Measurements from ENCODE around the gene KIFC3.
A peak's percentile ranks its signal among the peaks of the same experiment; 100 is the strongest.
"Not testable (repeated sequence)": the region's sequence is repeated elsewhere in the genome, so short reads cannot be mapped to it uniquely, and the experiment has no call there.

Gene KIFC3

DNA sequence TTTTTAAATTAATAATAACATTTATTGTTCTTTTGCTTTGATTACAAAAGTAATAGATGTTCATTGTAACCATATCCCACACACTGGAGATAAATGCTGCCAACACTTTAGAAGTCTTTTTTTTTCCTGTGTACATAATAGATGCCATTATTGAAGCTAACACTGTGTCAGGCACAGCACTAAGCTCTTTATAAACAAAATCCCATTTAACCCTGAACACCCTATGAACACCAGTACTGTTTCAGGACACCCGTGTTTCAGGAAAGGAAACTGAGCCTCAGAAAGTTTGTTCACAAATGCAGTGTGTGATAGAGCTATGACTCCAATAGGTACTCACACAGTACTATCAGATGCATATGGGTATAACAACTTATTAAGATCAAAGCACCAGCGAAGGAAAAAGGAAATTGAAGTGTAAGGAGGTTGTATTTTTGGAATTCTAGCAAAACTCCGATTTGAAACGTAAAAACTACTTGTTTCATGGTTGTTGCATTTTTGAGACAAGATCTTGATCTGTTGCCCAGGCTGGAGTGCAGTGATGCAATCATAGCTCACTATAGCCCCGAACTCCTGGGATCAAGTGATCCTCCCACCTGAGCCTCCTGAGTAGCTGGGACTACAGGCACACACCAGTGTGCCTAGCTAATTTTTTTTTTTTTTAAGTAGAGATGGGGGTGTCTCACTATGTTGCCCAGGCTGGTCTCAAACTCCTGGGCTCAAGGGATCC, 2.0 kb upstream of the KIFC3 start:
- DNase-seq: no peak

GRCh38 chr16:57803134-57803990, 1.1 kb upstream of the KIFC3 start:
- no peak for DNase-seq

DNA sequence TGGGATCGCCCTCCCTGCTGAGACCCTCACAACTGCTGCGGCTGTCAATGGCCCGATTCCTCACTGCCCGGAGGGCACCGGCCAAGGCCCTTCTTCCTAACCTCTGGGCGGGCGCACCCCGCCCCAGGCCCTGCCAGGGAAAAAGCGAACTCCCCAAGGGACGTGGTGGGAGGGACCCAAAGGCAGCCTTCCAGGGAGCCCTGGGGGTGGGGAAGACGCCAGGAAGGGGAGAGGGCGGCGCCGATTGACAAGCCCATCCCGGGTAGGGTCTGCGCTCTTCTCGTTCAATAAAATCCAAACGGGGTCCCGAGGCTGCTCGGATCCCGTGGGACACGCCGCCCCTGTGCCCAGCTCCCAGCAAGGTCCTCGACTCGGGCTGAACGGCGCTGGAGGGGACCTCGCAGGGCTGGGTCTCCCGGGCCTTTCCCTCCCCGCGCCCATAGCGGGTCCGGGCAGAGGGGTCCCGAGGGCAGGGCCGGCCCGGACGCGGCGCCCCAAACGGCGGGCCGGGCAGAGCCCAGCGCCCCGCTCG, 416 bp downstream of the KIFC3 start:
- DNase-seq: no peak

- no peak for DNase-seq
Observed at GRCh38 chr16:57801098-57801808, 1.0 kb downstream of the KIFC3 start.

- DNase-seq: no peak
Observed at GRCh38 chr16:57800200-57801097, 1.8 kb downstream of the KIFC3 start.

GRCh38 chr16:57799600-57800199, 2.6 kb downstream of the KIFC3 start:
- no peak for DNase-seq

GRCh38 chr16:57798953-57799599, 3.2 kb downstream of the KIFC3 start:
- DNase-seq: peak; percentile 50

DNA sequence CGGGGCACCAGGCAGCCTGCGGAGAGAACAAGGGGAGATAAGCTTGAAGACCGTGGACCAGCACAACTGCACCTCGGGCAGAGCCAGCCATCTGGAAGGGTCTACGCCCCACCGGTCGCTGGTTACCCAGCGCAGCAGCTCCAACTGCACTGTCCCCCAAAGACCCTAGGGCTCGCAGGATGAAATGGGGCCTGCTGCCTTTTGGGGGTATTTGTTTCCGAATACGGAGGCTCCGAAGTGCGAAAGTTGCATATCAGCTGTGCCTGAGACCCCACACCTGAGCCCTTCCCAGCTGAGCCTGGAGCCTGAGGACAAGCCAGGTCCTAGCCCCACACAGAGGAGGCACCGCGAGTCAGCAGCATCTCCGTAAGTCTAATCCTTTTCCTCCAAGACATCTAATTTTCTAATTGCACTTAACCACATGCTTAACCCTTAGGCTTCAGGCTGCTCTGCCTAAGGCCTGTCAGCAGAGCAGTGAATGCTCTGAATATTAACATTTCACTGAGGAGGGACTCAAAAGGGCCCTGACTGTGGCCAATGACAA, 4.0 kb downstream of the KIFC3 start:
- DNase-seq: no peak

- DNase-seq: no peak
Observed at GRCh38 chr16:57797526-57798266, 4.6 kb downstream of the KIFC3 start.

- DNase-seq: no peak
Observed at GRCh38 chr16:57797216-57797525, 5.1 kb downstream of the KIFC3 start.

GRCh38 chr16:57796014-57796413, 6.3 kb downstream of the KIFC3 start:
- DNase-seq: not testable (repeated sequence)

DNA sequence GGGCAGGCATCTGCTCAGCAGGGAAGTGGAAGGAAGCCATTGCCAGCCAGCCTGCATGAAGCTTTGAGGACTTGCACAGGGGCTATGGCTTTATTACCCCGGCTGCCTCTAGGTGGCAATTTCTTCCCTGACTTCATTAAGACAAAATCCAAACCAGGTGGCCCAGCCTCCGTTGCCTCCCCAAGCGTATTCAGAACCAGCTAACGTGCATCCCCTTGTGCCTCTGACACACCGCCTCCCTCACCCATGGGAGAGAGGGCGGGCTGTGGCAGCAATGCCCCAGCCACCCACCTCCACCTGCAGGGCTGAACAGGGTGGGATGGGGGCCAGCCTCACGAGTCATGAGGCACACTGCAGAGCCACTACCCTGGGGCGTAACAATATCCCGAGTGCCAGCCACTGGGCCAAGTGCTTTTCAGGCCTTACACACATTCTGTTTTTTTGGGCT, 6.8 kb downstream of the KIFC3 start:
- no peak for DNase-seq

- no peak for DNase-seq
Observed at GRCh38 chr16:57794849-57795430, 7.4 kb downstream of the KIFC3 start.

- DNase-seq: no peak
Observed at GRCh38 chr16:57791893-57792461, 10.3 kb downstream of the KIFC3 start.

GRCh38 chr16:57791195-57791892, 10.9 kb downstream of the KIFC3 start:
- DNase-seq: no peak

DNA sequence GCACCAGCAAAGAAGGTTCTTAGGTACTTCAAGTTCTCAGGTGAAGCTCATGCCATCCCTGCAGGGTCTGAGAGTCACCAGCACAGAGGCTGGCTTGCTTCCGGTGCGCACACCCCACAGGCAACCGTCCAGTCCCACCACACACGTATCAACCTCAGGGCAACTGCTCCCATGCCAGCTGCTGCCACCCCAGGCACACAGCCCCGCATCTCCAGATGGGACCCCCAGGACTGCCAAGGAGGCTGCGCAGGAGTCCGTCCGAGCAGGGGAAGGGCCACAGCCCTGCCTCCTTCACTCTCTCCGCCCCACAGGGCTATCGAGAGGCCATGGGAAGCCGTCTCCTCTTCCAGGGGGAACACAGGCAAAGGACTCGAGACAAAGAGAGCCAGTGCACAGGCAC, 13.3 kb downstream of the KIFC3 start:
- DNase-seq: no peak

DNA sequence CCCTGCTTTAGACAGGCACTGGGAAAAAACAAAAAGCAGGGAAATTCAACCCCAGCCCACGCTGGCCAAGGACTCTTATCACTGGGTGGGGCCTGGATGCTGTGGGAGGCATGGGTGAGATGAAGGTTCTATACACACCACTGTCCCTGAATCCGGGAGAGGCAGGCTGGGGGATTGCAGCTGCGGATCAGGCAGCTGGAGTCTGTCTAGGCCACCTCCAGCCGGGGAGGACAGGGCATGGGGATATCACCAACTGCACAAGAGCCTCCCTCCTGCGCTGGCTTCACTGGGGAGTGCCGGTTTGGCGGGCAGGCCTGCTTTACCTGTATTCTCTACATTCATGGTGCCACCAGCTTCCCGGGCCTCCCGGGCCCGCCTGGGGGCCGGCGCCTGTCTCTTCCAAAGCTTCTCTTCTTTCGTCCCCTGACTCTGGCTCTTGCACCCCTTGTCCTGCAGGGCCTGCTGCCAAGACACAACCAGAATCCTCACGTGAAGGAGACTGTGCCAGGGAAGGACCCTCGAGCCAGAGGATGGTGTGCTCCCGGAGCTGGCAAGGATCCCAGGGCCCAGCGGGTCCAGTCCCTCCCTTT, 13.9 kb downstream of the KIFC3 start:
- DNase-seq: peak; percentile 34

GRCh38 chr16:57787519-57787905, 14.8 kb downstream of the KIFC3 start:
- DNase-seq: no peak

Data from NCI-H1092 (cell line).